IMR-90 (cell line): ENCODE data around the gene FDCSP. TPM values are rescaled to one million over a fixed set of nuclear protein-coding genes. Genes with fewer than 3 reads are reported as not detected.

Source experiments
- ATAC-seq: fragments of 200-7000 bp; cut with Tn5 transposase; 2 replicates; pipeline ENCODE4 v1.9.1; 2020; ENCODE audit warnings: low read depth, mild to moderate bottlenecking, moderate library complexity
- BruUV-seq: library from RNA; stranded (reverse); fragments of 400-500 nt; replicated peaks from 2 replicates; lab custom pipeline; 2021; lab: Mats Ljungman, UMichigan
- CTCF ChIA-PET: fragments of 300-600 bp; formaldehyde crosslinking; extraction: SDS; loops from one replicate; lab custom pipeline; 2021; ENCODE audit warnings: antibody characterized with exemption; lab: Yijun Ruan, JAX
- POLR2A ChIA-PET: fragments of 300-600 bp; sonication (Branson Sonifier 250); formaldehyde crosslinking; loops from one replicate; lab custom pipeline; 2022; ENCODE audit warnings: antibody characterized with exemption; ENCODE audit not compliant: unreplicated experiment; lab: Charles Lee
- DNase-seq: peaks from one replicate; pipeline ENCODE4 v3.0.0; 2013
- H2AFZ ChIP-seq: replicated peaks from 2 replicates; pipeline ENCODE3; 2013; ENCODE audit warnings: low read length, mild to moderate bottlenecking; ENCODE audit not compliant: poor library complexity
- H2AK5ac ChIP-seq: 2 replicates; pipeline ENCODE4 v1.6.1; 2013; ENCODE audit warnings: low read depth, low read length, inconsistent platforms
- H2AK9ac ChIP-seq: replicated peaks from 2 replicates; pipeline ENCODE3; 2013; ENCODE audit warnings: mild to moderate bottlenecking, low read depth, low read length, moderate library complexity; ENCODE audit not compliant: poor library complexity
- H2BK120ac ChIP-seq: 2 replicates; pipeline ENCODE4 v1.6.1; 2013; ENCODE audit warnings: low read depth, low read length, inconsistent platforms
- H2BK15ac ChIP-seq: 3 replicates; pipeline ENCODE4 v1.6.1; 2013; ENCODE audit warnings: low read depth, low read length, inconsistent platforms
- H2BK20ac ChIP-seq: 2 replicates; pipeline ENCODE4 v1.6.1; 2013; ENCODE audit warnings: low read depth, mild to moderate bottlenecking, inconsistent platforms, low read length, moderate library complexity
- H2BK5ac ChIP-seq: 2 replicates; pipeline ENCODE4 v1.6.1; 2013; ENCODE audit warnings: mild to moderate bottlenecking, low read depth, low read length, inconsistent platforms; ENCODE audit not compliant: poor library complexity, severe bottlenecking
- H3K14ac ChIP-seq: replicated peaks from 2 replicates; pipeline ENCODE4 v1.6.1; 2013; ENCODE audit warnings: low read depth, low read length, inconsistent platforms
- H3K18ac ChIP-seq: 2 replicates; pipeline ENCODE4 v1.6.1; 2013; ENCODE audit warnings: low read depth, low read length, control low read depth
- H3K23ac ChIP-seq: 2 replicates; pipeline ENCODE4 v1.6.1; 2013; ENCODE audit warnings: low read depth, low read length, inconsistent platforms
- H3K27ac ChIP-seq: 2 replicates; pipeline ENCODE4 v1.5.1; 2013; ENCODE audit warnings: mild to moderate bottlenecking, control low read depth, low read length; ENCODE audit not compliant: insufficient read depth
- H3K27me3 ChIP-seq: 2 replicates; pipeline ENCODE4 v1.6.1; 2013; ENCODE audit warnings: low read length; ENCODE audit not compliant: control insufficient read depth, insufficient read depth
- H3K36me3 ChIP-seq: 2 replicates; pipeline ENCODE4 v1.6.1; 2013; ENCODE audit warnings: low read length, mixed read lengths; ENCODE audit not compliant: control insufficient read depth, insufficient read depth
- H3K4ac ChIP-seq: 2 replicates; pipeline ENCODE4 v1.6.1; 2013; ENCODE audit warnings: low read depth, low read length, inconsistent platforms
- H3K4me1 ChIP-seq: 2 replicates; pipeline ENCODE4 v1.6.1; 2013; ENCODE audit warnings: low read length, mixed read lengths; ENCODE audit not compliant: control insufficient read depth, insufficient read depth
- H3K4me2 ChIP-seq: 2 replicates; pipeline ENCODE4 v1.6.1; 2013; ENCODE audit warnings: low read depth, mild to moderate bottlenecking, control low read depth, low read length, moderate library complexity
- H3K4me3 ChIP-seq: 2 replicates; pipeline ENCODE4 v1.5.1; 2013; ENCODE audit warnings: low read depth, mild to moderate bottlenecking, control low read depth, low read length, moderate library complexity; ENCODE audit not compliant: insufficient read depth
- H3K56ac ChIP-seq: 2 replicates; pipeline ENCODE4 v1.6.1; 2013; ENCODE audit warnings: low read length, inconsistent platforms; ENCODE audit not compliant: insufficient read depth; ENCODE audit errors: extremely low read depth
- H3K79me1 ChIP-seq, 2 experiments: 2 replicates each; pipeline ENCODE4 v1.6.1; 2013; ENCODE audit warnings: low read length in 2 of 2, inconsistent platforms in 1 of 2, low read depth in 1 of 2
- H3K9ac ChIP-seq: 2 replicates; pipeline ENCODE4 v1.6.1; 2013; ENCODE audit warnings: low read depth, low read length, control low read depth
- H3K9me1 ChIP-seq: 2 replicates; pipeline ENCODE4 v1.6.1; 2013; ENCODE audit warnings: low read length, inconsistent platforms; ENCODE audit not compliant: insufficient read depth
- H3K9me3 ChIP-seq: 2 replicates; pipeline ENCODE4 v1.6.1; 2013; ENCODE audit warnings: low read length; ENCODE audit not compliant: control insufficient read depth, insufficient read depth
- H4K20me1 ChIP-seq: 2 replicates; pipeline ENCODE4 v1.6.1; 2013; ENCODE audit warnings: low read length, inconsistent platforms; ENCODE audit not compliant: insufficient read depth
- H4K5ac ChIP-seq: 2 replicates; pipeline ENCODE4 v1.6.1; 2013; ENCODE audit warnings: mild to moderate bottlenecking, low read depth, low read length, control low read depth
- H4K8ac ChIP-seq, 2 experiments: 2 replicates each; pipeline ENCODE4 v1.6.1; 2013; ENCODE audit warnings: low read depth in 2 of 2, low read length in 2 of 2, control low read depth in 1 of 2, inconsistent platforms in 1 of 2
- H4K91ac ChIP-seq: 2 replicates; pipeline ENCODE4 v1.6.1; 2013; ENCODE audit warnings: low read depth, low read length, inconsistent platforms; ENCODE audit not compliant: insufficient read depth
- BHLHE40 ChIP-seq: fragments of 150-350 bp; IDR thresholded peaks from 2 replicates; pipeline ENCODE4 v1.6.1; 2016; ENCODE audit warnings: mild to moderate bottlenecking, low read depth, low read length
- CEBPB ChIP-seq: IDR thresholded peaks from 2 replicates; pipeline ENCODE4 v1.6.1; 2012; ENCODE audit warnings: low read depth, low read length, improper control_type of control experiment
- CHD1 ChIP-seq: IDR thresholded peaks from 2 replicates; pipeline ENCODE4 v1.6.1; 2012; ENCODE audit warnings: low read depth, low read length, improper control_type of control experiment
- FOS ChIP-seq: fragments of 150-350 bp; IDR thresholded peaks from 2 replicates; pipeline ENCODE4 v1.6.1; 2016; ENCODE audit warnings: low read depth, low read length
- MAFK ChIP-seq: IDR thresholded peaks from 2 replicates; pipeline ENCODE4 v1.6.1; 2012; ENCODE audit warnings: low read depth, low read length, improper control_type of control experiment
- MAZ ChIP-seq: IDR thresholded peaks from 2 replicates; pipeline ENCODE4 v1.6.1; 2012; ENCODE audit warnings: low read depth, mild to moderate bottlenecking, low read length, improper control_type of control experiment, moderate library complexity, borderline replicate concordance
- MXI1 ChIP-seq: IDR thresholded peaks from 2 replicates; pipeline ENCODE4 v1.6.1; 2012; ENCODE audit warnings: low read depth, mild to moderate bottlenecking, low read length, moderate library complexity, borderline replicate concordance
- NFE2L2 ChIP-seq: fragments of 150-350 bp; IDR thresholded peaks from 2 replicates; pipeline ENCODE4 v1.6.1; 2016; ENCODE audit warnings: low read depth, mild to moderate bottlenecking, low read length
- POLR2A ChIP-seq: IDR thresholded peaks from 2 replicates; pipeline ENCODE4 v1.6.1; 2012; ENCODE audit warnings: mild to moderate bottlenecking, low read depth, low read length
- RAD21 ChIP-seq: IDR thresholded peaks from 2 replicates; pipeline ENCODE4 v1.6.1; 2012; ENCODE audit warnings: low read length, improper control_type of control experiment
- RCOR1 ChIP-seq: IDR thresholded peaks from 2 replicates; pipeline ENCODE4 v1.6.1; 2012; ENCODE audit warnings: mild to moderate bottlenecking, low read length, improper control_type of control experiment; ENCODE audit not compliant: insufficient replicate concordance
- RFX5 ChIP-seq: IDR thresholded peaks from 2 replicates; pipeline ENCODE4 v1.8.0; 2012; ENCODE audit warnings: low read depth, mild to moderate bottlenecking, low read length, moderate library complexity
- SMC3 ChIP-seq: fragments of 150-350 bp; IDR thresholded peaks from 2 replicates; pipeline ENCODE4 v1.6.1; 2016; ENCODE audit warnings: low read depth, mild to moderate bottlenecking, antibody characterized with exemption, low read length, moderate library complexity
- WGBS, 2 experiments: methylation state at CpG; one replicate each; pipeline versions ENCODE4 v1.1.5 to v1.1.7; 2013; ENCODE audit warnings: missing lambda C conversion rate in 2 of 2; ENCODE audit not compliant: insufficient read length in 1 of 2; ENCODE audit errors: extremely low coverage in 2 of 2; 5-methylcytosine and 5-hydroxymethylcytosine counted together
- dilution Hi-C: fragments of 300-500 bp; cut with HindIII; formaldehyde crosslinking; loops from one replicate; pipeline ENCODE4 v1.14.3; 2018; ENCODE audit warnings: low sequenced_read_pairs; ENCODE audit not compliant: unreplicated experiment
- in situ Hi-C: fragments of 300-500 bp; cut with MboI; formaldehyde crosslinking; loops from 3 replicates; pipeline ENCODE4 v1.14.3; 2019; ENCODE audit warnings: low sequenced_read_pairs, inconsistent platforms, mixed read lengths
- intact Hi-C: fragments of 100-400 bp; cut with micrococcal nuclease; formaldehyde crosslinking; loops from 2 replicates; pipeline ENCODE4 v1.10.0; 2022
- polyA plus RNA-seq, 3 experiments: library from polyadenylated mRNA; depleted of rRNA; stranded (reverse); fragments of >200 nt; gene quantifications; 2 replicates each; pipeline ENCODE4 v1.2.3, GENCODE V29; 2012; ENCODE audit warnings: low replicate concordance in 1 of 3
- total RNA-seq: library from RNA; depleted of rRNA; stranded (reverse); fragments of >200 nt; gene quantifications from 2 replicates; pipeline ENCODE4 v1.2.3, GENCODE V29; 2012
- TF ChIP-seq, protein P1 (sequence below): conservative IDR thresholded peaks from 2 replicates; pipeline ENCODE4 v1.5.1; 2012; ENCODE audit warnings: mild to moderate bottlenecking, low read depth, low read length, improper control_type of control experiment
- TF ChIP-seq, protein P2 (sequence below): fragments of 150-350 bp; IDR thresholded peaks from 2 replicates; pipeline ENCODE4 v1.6.1; 2017; ENCODE audit warnings: mild to moderate bottlenecking, antibody characterized with exemption, low read length, low read depth
- TF ChIP-seq, protein P3 (sequence below): fragments of 150-350 bp; IDR thresholded peaks from 2 replicates; pipeline ENCODE4 v1.6.1; 2016; ENCODE audit warnings: low read depth, mild to moderate bottlenecking, low read length, moderate library complexity, borderline replicate concordance

FDCSP gene
- total and polyA plus RNA-seq, 2 of the 4 experiments (the other 2 are of a cell fraction), result not detected

DNA sequence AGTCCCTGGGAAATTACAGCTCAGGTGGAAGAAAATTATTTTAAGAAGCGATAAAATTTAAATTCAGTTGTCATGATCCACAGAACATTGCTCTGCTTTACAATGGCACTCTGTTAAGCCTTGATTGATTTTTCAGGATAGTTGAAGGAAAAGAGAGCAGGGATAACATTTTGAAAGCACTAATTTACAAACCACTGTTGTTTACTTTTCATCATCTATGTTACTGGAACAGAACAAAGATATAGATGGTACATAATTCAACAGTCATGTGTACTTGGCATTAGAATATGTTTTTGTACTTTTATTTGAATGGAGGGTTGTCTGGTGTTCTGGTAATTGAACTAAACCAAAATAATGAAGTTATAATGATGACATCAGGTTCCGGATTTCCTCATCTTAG, 33.0 kb upstream of the FDCSP start:
- dilution Hi-C loops, result no loop called here
- no peak overlapping the region for H2BK5ac ChIP-seq

More for the DNA sequence above, 33.0 kb upstream of the FDCSP start:
- H2BK20ac ChIP-seq, result no peak overlapping the region
- no peaks in the 10 kb centered on the region for H3K79me1 ChIP-seq
- H2BK120ac ChIP-seq, result no peak overlapping the region
- H3K4me2 ChIP-seq, result no peak overlapping the region
- no peak overlapping the region for H3K9ac ChIP-seq
- H2AK9ac ChIP-seq, result no peak overlapping the region
- no peaks in the 10 kb centered on the region for H3K4me1 ChIP-seq
- BruUV-seq, result no TSS peak
- H3K14ac ChIP-seq, result no peak overlapping the region
- POLR2A ChIA-PET, result no interaction called here
- no peak for TF ChIP-seq RAD21
- no peak for TF ChIP-seq POLR2A
- TF ChIP-seq CHD1, result no peak
- TF ChIP-seq CEBPB, result no peak
- no peak for TF ChIP-seq NFE2L2
- no peak for TF ChIP-seq MAFK
- TF ChIP-seq MXI1, result no peak
- TF ChIP-seq RFX5, result no peak
- TF ChIP-seq, protein P1, sequence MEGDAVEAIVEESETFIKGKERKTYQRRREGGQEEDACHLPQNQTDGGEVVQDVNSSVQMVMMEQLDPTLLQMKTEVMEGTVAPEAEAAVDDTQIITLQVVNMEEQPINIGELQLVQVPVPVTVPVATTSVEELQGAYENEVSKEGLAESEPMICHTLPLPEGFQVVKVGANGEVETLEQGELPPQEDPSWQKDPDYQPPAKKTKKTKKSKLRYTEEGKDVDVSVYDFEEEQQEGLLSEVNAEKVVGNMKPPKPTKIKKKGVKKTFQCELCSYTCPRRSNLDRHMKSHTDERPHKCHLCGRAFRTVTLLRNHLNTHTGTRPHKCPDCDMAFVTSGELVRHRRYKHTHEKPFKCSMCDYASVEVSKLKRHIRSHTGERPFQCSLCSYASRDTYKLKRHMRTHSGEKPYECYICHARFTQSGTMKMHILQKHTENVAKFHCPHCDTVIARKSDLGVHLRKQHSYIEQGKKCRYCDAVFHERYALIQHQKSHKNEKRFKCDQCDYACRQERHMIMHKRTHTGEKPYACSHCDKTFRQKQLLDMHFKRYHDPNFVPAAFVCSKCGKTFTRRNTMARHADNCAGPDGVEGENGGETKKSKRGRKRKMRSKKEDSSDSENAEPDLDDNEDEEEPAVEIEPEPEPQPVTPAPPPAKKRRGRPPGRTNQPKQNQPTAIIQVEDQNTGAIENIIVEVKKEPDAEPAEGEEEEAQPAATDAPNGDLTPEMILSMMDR, result no peak
- TF ChIP-seq FOS, result no peak
- TF ChIP-seq, protein P2, sequence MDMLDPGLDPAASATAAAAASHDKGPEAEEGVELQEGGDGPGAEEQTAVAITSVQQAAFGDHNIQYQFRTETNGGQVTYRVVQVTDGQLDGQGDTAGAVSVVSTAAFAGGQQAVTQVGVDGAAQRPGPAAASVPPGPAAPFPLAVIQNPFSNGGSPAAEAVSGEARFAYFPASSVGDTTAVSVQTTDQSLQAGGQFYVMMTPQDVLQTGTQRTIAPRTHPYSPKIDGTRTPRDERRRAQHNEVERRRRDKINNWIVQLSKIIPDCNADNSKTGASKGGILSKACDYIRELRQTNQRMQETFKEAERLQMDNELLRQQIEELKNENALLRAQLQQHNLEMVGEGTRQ, result no peak
- TF ChIP-seq BHLHE40, result no peak
- TF ChIP-seq RCOR1, result no peak
- no peak for TF ChIP-seq SMC3
- TF ChIP-seq MAZ, result no peak
- TF ChIP-seq, protein P3, sequence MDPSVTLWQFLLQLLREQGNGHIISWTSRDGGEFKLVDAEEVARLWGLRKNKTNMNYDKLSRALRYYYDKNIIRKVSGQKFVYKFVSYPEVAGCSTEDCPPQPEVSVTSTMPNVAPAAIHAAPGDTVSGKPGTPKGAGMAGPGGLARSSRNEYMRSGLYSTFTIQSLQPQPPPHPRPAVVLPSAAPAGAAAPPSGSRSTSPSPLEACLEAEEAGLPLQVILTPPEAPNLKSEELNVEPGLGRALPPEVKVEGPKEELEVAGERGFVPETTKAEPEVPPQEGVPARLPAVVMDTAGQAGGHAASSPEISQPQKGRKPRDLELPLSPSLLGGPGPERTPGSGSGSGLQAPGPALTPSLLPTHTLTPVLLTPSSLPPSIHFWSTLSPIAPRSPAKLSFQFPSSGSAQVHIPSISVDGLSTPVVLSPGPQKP, result no peak
- DNase-seq (no peak), ATAC-seq (no peak)
- no peaks in the 10 kb centered on the region for H4K20me1 ChIP-seq
- H3K18ac ChIP-seq, result no peak overlapping the region
- H2AFZ ChIP-seq, result no peak overlapping the region
- H4K5ac ChIP-seq, result no peak overlapping the region
- no peak overlapping the region for H3K56ac ChIP-seq
- no peak overlapping the region for H2BK15ac ChIP-seq
- no peak overlapping the region for H4K91ac ChIP-seq
- H3K9me1 ChIP-seq, result no peaks in the 10 kb centered on the region
- H3K4me3 ChIP-seq, result no peak overlapping the region
- H3K27me3 ChIP-seq, result no peaks in the 10 kb centered on the region
- H3K4ac ChIP-seq, result no peak overlapping the region
- H3K9me3 ChIP-seq, result no peaks in the 10 kb centered on the region
- intact Hi-C loops, result no loop called here
- H4K8ac ChIP-seq, result no peak overlapping the region
- WGBS, 2 experiments, result no CpG with 5 or more reads among the region's 2 CpGs
- in situ Hi-C loops, result no loop called here
- H3K23ac ChIP-seq, result no peak overlapping the region
- no peak overlapping the region for H3K27ac ChIP-seq
- H2AK5ac ChIP-seq, result no peak overlapping the region
- CTCF ChIA-PET, result no interaction called here
- H3K36me3 ChIP-seq, result no peaks in the 10 kb centered on the region
